Measurements from ENCODE around the gene DDX17. TPM values are rescaled to one million over a fixed set of nuclear protein-coding genes. Genes with fewer than 3 reads are reported as not detected.

Gene DDX17
- total RNA-seq, 1 experiment from 2014 or later: 234 TPM

DNA sequence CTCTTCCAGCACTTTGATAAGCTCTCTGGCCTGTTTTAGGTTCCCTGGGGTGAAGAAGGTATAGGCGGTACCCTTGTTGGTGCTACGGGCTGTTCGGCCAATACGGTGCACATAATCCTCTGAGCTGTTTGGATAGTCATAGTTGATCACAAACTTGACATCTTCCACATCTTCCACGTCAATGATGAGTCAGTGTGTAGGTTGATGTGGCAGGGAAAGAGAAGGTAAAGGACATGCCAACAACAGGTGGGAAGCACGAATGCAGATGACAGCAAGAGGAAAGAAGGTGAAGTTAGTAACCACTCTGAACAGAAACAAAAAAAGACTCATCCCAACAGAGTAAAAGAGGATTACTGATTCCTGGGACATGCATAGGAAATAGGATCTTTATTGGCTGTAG, 18.2 kb downstream of the DDX17 start:
- no peak for DNase-seq (ENCODE audit: low read depth, low spot score)

More for the DNA sequence above, 18.2 kb downstream of the DDX17 start:
- H3K36me3 ChIP-seq (ENCODE audit: control insufficient read depth in 1 of 2, insufficient read depth in 2 of 2, low read length in 2 of 2): peaks cover 85 to 86% of the 10 kb centered on the region in 2 experiments
- H4K20me1 ChIP-seq (ENCODE audit: insufficient read depth): peaks cover 15% of the 10 kb centered on the region; the same call in 1 of the 2 replicates
- no peak overlapping the region for H3K27ac ChIP-seq (ENCODE audit: low read depth, low read length)
- no peaks in the 10 kb centered on the region for H3K9me2 ChIP-seq (ENCODE audit: insufficient read depth)
- no peak for ATAC-seq
- no peaks in the 10 kb centered on the region for H3K9me3 ChIP-seq (ENCODE audit: control insufficient read depth in 1 of 2, insufficient read depth in 1 of 2, low read depth in 1 of 2, low read length in 2 of 2)
- ChIA-PET POLR2A (no interaction called here), RAD21 (ENCODE audit: low non-redundant PET in 1 of 2, low total read pairs in 2 of 2, uncharacterized antibody in 2 of 2, unreplicated experiment in 2 of 2) (no interaction called here), CTCF (no interaction called here)
- TF ChIP-seq POLR2AphosphoS5 (IDR thresholded peaks at IDR 0.05; ENCODE audit: low read depth, low read length) (no peak), EZH2phosphoT487 (IDR thresholded peaks at IDR 0.05; ENCODE audit: borderline replicate concordance) (no peak), FOSL1 (IDR thresholded peaks at IDR 0.05; ENCODE audit: low read depth) (no peak), YY1 (IDR thresholded peaks at IDR 0.05; ENCODE audit: extremely low read depth, insufficient replicate concordance, low read depth, low read length) (no peak), SP1 (IDR thresholded peaks at IDR 0.05; ENCODE audit: low read depth) (no peak), SIN3A (IDR thresholded peaks at IDR 0.05; ENCODE audit: low read depth) (no peak), CEBPB (IDR thresholded peaks at IDR 0.05; ENCODE audit: low read depth) (no peak), POLR2A (IDR thresholded peaks at IDR 0.05; ENCODE audit: borderline replicate concordance, extremely low read depth, insufficient read depth, insufficient read length) (no peak)
- TF ChIP-seq, protein P1, sequence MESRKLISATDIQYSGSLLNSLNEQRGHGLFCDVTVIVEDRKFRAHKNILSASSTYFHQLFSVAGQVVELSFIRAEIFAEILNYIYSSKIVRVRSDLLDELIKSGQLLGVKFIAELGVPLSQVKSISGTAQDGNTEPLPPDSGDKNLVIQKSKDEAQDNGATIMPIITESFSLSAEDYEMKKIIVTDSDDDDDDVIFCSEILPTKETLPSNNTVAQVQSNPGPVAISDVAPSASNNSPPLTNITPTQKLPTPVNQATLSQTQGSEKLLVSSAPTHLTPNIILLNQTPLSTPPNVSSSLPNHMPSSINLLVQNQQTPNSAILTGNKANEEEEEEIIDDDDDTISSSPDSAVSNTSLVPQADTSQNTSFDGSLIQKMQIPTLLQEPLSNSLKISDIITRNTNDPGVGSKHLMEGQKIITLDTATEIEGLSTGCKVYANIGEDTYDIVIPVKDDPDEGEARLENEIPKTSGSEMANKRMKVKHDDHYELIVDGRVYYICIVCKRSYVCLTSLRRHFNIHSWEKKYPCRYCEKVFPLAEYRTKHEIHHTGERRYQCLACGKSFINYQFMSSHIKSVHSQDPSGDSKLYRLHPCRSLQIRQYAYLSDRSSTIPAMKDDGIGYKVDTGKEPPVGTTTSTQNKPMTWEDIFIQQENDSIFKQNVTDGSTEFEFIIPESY (IDR thresholded peaks at IDR 0.05; ENCODE audit: extremely low read depth, insufficient replicate concordance, low read length): no peak
- TF ChIP-seq, protein P2, sequence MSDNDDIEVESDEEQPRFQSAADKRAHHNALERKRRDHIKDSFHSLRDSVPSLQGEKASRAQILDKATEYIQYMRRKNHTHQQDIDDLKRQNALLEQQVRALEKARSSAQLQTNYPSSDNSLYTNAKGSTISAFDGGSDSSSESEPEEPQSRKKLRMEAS (IDR thresholded peaks at IDR 0.05): no peak
- TF ChIP-seq, protein P3, sequence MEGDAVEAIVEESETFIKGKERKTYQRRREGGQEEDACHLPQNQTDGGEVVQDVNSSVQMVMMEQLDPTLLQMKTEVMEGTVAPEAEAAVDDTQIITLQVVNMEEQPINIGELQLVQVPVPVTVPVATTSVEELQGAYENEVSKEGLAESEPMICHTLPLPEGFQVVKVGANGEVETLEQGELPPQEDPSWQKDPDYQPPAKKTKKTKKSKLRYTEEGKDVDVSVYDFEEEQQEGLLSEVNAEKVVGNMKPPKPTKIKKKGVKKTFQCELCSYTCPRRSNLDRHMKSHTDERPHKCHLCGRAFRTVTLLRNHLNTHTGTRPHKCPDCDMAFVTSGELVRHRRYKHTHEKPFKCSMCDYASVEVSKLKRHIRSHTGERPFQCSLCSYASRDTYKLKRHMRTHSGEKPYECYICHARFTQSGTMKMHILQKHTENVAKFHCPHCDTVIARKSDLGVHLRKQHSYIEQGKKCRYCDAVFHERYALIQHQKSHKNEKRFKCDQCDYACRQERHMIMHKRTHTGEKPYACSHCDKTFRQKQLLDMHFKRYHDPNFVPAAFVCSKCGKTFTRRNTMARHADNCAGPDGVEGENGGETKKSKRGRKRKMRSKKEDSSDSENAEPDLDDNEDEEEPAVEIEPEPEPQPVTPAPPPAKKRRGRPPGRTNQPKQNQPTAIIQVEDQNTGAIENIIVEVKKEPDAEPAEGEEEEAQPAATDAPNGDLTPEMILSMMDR (IDR thresholded peaks at IDR 0.05 in 2 of 3, conservative IDR thresholded peaks at IDR 0.05 in 1 of 3; ENCODE audit: borderline replicate concordance in 1 of 3, insufficient read depth in 1 of 3, low read depth in 2 of 3, low read length in 2 of 3): no peak
- no peak overlapping the region for H2AFZ ChIP-seq (ENCODE audit: low read depth, low read length, poor library complexity, severe bottlenecking)
- no peaks in the 10 kb centered on the region for H3K27me3 ChIP-seq (ENCODE audit: insufficient read depth, low read length)
- no peaks in the 10 kb centered on the region; a peak in 1 of 4 replicates for H3K4me1 ChIP-seq (ENCODE audit: control insufficient read depth in 1 of 2, insufficient read depth in 2 of 2, low read length in 2 of 2)
- H3K4me2 ChIP-seq (ENCODE audit: low read length): no peak overlapping the region
- no peak overlapping the region for H3K4me3 ChIP-seq (replicated peaks in 1 of 2; ENCODE audit: low read depth in 1 of 2, low read length in 2 of 2)
- peaks cover 50% of the 10 kb centered on the region for H3K79me2 ChIP-seq (ENCODE audit: insufficient read depth, low read length)
- no peak overlapping the region for H3K9ac ChIP-seq (ENCODE audit: low read length)
- intact Hi-C loops (cut with micrococcal nuclease): no loop called here
- no TSS peak for BruUV-seq (replicated peaks)

Data from HCT116 (cell line).